H9 (cell line): Measurements from ENCODE around the gene RTL3. TPM values are rescaled to one million over a fixed set of nuclear protein-coding genes. Genes with fewer than 3 reads are reported as not detected.

ENCODE experiments used
- DNase-seq: peaks from one replicate; pipeline ENCODE4 v3.0.0-alpha.2; 2017
- H2AFZ ChIP-seq: one replicate; pipeline ENCODE4 v1.6.1; 2013; ENCODE audit warnings: mild to moderate bottlenecking, low read length, control low read depth, moderate library complexity
- H2AK5ac ChIP-seq: 2 replicates; pipeline ENCODE4 v1.6.1; 2013; ENCODE audit warnings: low read length, control low read depth, mixed read lengths; ENCODE audit not compliant: insufficient read length
- H2BK120ac ChIP-seq: one replicate; pipeline ENCODE4 v1.6.1; 2013; ENCODE audit warnings: low read depth, mild to moderate bottlenecking, low read length, control low read depth, inconsistent platforms; ENCODE audit not compliant: poor library complexity, severe bottlenecking
- H2BK12ac ChIP-seq: 2 replicates; pipeline ENCODE4 v1.6.1; 2013; ENCODE audit warnings: low read length, control low read depth, mixed read lengths, low read depth; ENCODE audit not compliant: insufficient read length
- H2BK15ac ChIP-seq: 2 replicates; pipeline ENCODE4 v1.6.1; 2013; ENCODE audit warnings: low read depth, low read length, control low read depth
- H2BK20ac ChIP-seq: one replicate; pipeline ENCODE4 v1.6.1; 2013; ENCODE audit warnings: low read depth, mild to moderate bottlenecking, low read length, control low read depth, inconsistent platforms; ENCODE audit not compliant: poor library complexity, severe bottlenecking
- H2BK5ac ChIP-seq: 2 replicates; pipeline ENCODE4 v1.6.1; 2013; ENCODE audit warnings: low read length, control low read depth, mixed read lengths; ENCODE audit not compliant: insufficient read length
- H3K14ac ChIP-seq: 2 replicates; pipeline ENCODE4 v1.6.1; 2013; ENCODE audit warnings: low read length, control low read depth; ENCODE audit not compliant: insufficient read depth
- H3K18ac ChIP-seq: 2 replicates; pipeline ENCODE4 v1.6.1; 2013; ENCODE audit warnings: low read depth, mild to moderate bottlenecking, mixed read lengths, low read length, control low read depth; ENCODE audit not compliant: insufficient read length
- H3K23ac ChIP-seq: 2 replicates; pipeline ENCODE4 v1.6.1; 2013; ENCODE audit warnings: low read length, control low read depth, mixed read lengths, low read depth; ENCODE audit not compliant: insufficient read length
- H3K23me2 ChIP-seq: 2 replicates; pipeline ENCODE4 v1.6.1; 2013; ENCODE audit warnings: low read depth, mild to moderate bottlenecking, mixed read lengths, low read length, control low read depth; ENCODE audit not compliant: insufficient read length, poor library complexity, severe bottlenecking
- H3K27ac ChIP-seq: 2 replicates; pipeline ENCODE4 v1.5.1; 2013; ENCODE audit warnings: low read length, control low read depth, mixed read lengths, low read depth; ENCODE audit not compliant: insufficient read length
- H3K27me3 ChIP-seq: 2 replicates; pipeline ENCODE4 v1.6.1; 2013; ENCODE audit warnings: low read length, control low read depth, inconsistent platforms; ENCODE audit not compliant: insufficient read depth
- H3K4ac ChIP-seq: 2 replicates; pipeline ENCODE4 v1.6.1; 2013; ENCODE audit warnings: low read depth, mild to moderate bottlenecking, control low read depth, inconsistent platforms, low read length, moderate library complexity
- H3K4me1 ChIP-seq: 2 replicates; pipeline ENCODE4 v1.6.1; 2013; ENCODE audit warnings: low read length, control low read depth, inconsistent platforms; ENCODE audit not compliant: insufficient read depth
- H3K4me2 ChIP-seq: 2 replicates; pipeline ENCODE4 v1.6.1; 2013; ENCODE audit warnings: low read length, control low read depth, mixed read lengths; ENCODE audit not compliant: insufficient read length, insufficient read depth
- H3K56ac ChIP-seq: 2 replicates; pipeline ENCODE4 v1.6.1; 2013; ENCODE audit warnings: low read depth, mild to moderate bottlenecking, mixed read lengths, low read length, control low read depth; ENCODE audit not compliant: insufficient read length
- H3K79me1 ChIP-seq: 2 replicates; pipeline ENCODE4 v1.6.1; 2013; ENCODE audit warnings: low read depth, mild to moderate bottlenecking, moderate library complexity, low read length, control low read depth, inconsistent platforms; ENCODE audit not compliant: insufficient read depth, poor library complexity, severe bottlenecking
- H3K79me2 ChIP-seq: 2 replicates; pipeline ENCODE4 v1.6.1; 2013; ENCODE audit warnings: low read length, control low read depth, inconsistent platforms; ENCODE audit not compliant: insufficient read depth
- H3K9ac ChIP-seq: 2 replicates; pipeline ENCODE4 v1.6.1; 2013; ENCODE audit warnings: low read length, control low read depth, mixed read lengths; ENCODE audit not compliant: insufficient read length; ENCODE audit errors: extremely low read depth
- H3K9me3 ChIP-seq: one replicate; pipeline ENCODE4 v1.6.1; 2013; ENCODE audit warnings: low read depth, low read length, inconsistent platforms; ENCODE audit not compliant: control insufficient read depth
- H3T11ph ChIP-seq: one replicate; pipeline ENCODE4 v1.6.1; 2013; ENCODE audit warnings: mild to moderate bottlenecking, low read length, control low read depth, inconsistent platforms
- H4K20me1 ChIP-seq: one replicate; pipeline ENCODE4 v1.6.1; 2013; ENCODE audit not compliant: control insufficient read depth, insufficient read length, insufficient read depth
- H4K5ac ChIP-seq: 2 replicates; pipeline ENCODE4 v1.6.1; 2013; ENCODE audit warnings: low read depth, mild to moderate bottlenecking, mixed read lengths, low read length, control low read depth; ENCODE audit not compliant: insufficient read length
- H4K8ac ChIP-seq: replicated peaks from 2 replicates; pipeline ENCODE4 v1.6.1; 2013; ENCODE audit warnings: low read length, control low read depth, mixed read lengths, low read depth; ENCODE audit not compliant: insufficient read length
- H4K91ac ChIP-seq: 2 replicates; pipeline ENCODE4 v1.6.1; 2013; ENCODE audit warnings: low read depth, mild to moderate bottlenecking, moderate library complexity, mixed read lengths, low read length, control low read depth; ENCODE audit not compliant: insufficient read length
- H3K27ac Mint-ChIP-seq, 3 experiments: 2 replicates in 2 of 3; 3 replicates in 1 of 3; pipeline ENCODE4 v1.8.0; 2020 to 2021; ENCODE audit warnings: mixed read lengths in 3 of 3, mild to moderate bottlenecking in 1 of 3, moderate library complexity in 1 of 3
- H3K27me3 Mint-ChIP-seq: 2 replicates; pipeline ENCODE4 v1.8.0; 2021; ENCODE audit warnings: low read depth, mild to moderate bottlenecking, moderate library complexity, mixed read lengths
- H3K36me3 Mint-ChIP-seq, 3 experiments: 2 replicates in 2 of 3; 3 replicates in 1 of 3; pipeline ENCODE4 v1.8.0; 2020 to 2021; ENCODE audit warnings: low read depth in 3 of 3, mixed read lengths in 3 of 3; ENCODE audit not compliant: insufficient read depth in 1 of 3
- H3K4me1 Mint-ChIP-seq, 2 experiments: 2 replicates each; pipeline ENCODE4 v1.8.0; 2020; ENCODE audit warnings: mixed read lengths in 2 of 2
- H3K4me3 Mint-ChIP-seq, 2 experiments: 2 replicates in 1 of 2; 3 replicates in 1 of 2; pipeline ENCODE4 v1.8.0; 2020 to 2021; ENCODE audit warnings: mild to moderate bottlenecking in 2 of 2, mixed read lengths in 2 of 2, moderate library complexity in 1 of 2
- H3K9me3 Mint-ChIP-seq, 2 experiments: 2 replicates in 1 of 2; 3 replicates in 1 of 2; pipeline ENCODE4 v1.8.0; 2020; ENCODE audit warnings: mild to moderate bottlenecking in 2 of 2, mixed read lengths in 2 of 2, moderate library complexity in 1 of 2
- CTCF ChIP-seq: fragments of 200-600 bp; sonication (generic); conservative IDR thresholded peaks from 3 replicates; pipeline ENCODE4 v1.8.0; 2021; ENCODE audit warnings: antibody characterized with exemption, mild to moderate bottlenecking
- WGBS: extraction: QIAGEN DNeasy Blood & Tissue Kit; methylation state at CpG from one replicate; pipeline ENCODE4 v1.1.7; 2013; ENCODE audit warnings: missing lambda C conversion rate, low lambda C conversion rate, mixed read lengths; ENCODE audit not compliant: insufficient read length; ENCODE audit errors: extremely low coverage; 5-methylcytosine and 5-hydroxymethylcytosine counted together
- total RNA-seq: library from RNA; stranded (reverse); gene quantifications from 2 replicates; pipeline ENCODE4 v1.2.1, GENCODE V29; 2021

The RTL3 gene
- total RNA-seq, 1 experiment from 2014 or later = not detected

- Mint-ChIP-seq H3K36me3 (no peaks in the 10 kb centered on the region; a peak in 2 of 7 replicates), H3K9me3 (peaks cover 59 to 69% of the 10 kb centered on the region in 2 experiments), H3K27ac (no peak overlapping the region), H3K27me3 (no peaks in the 10 kb centered on the region; the same call in 1 of the 2 replicates), H3K4me3 (no peak overlapping the region), H3K4me1 (no peaks in the 10 kb centered on the region)
- no peak for DNase-seq
- Histone ChIP-seq H4K8ac (no peak overlapping the region), H3K79me1 (no peaks in the 10 kb centered on the region), H2AK5ac (no peak overlapping the region), H2BK120ac (no peak overlapping the region), H3K23ac (no peak overlapping the region), H3K23me2 (no peaks in the 10 kb centered on the region), H2BK20ac (no peak overlapping the region), H3K27me3 (no peaks in the 10 kb centered on the region), H2BK5ac (no peak overlapping the region), H3K4me2 (no peak overlapping the region), H4K20me1 (no peaks in the 10 kb centered on the region), H3K4ac (no peak overlapping the region), H4K5ac (no peak overlapping the region), H3K9me3 (peaks cover 10% of the 10 kb centered on the region), H3K56ac (no peak overlapping the region), H2BK15ac (no peak overlapping the region), H3K14ac (no peak overlapping the region), H3K4me1 (no peaks in the 10 kb centered on the region), H3K9ac (no peak overlapping the region), H2BK12ac (no peak overlapping the region), H3K79me2 (no peaks in the 10 kb centered on the region), H3K27ac (no peak overlapping the region), H3T11ph (no peak overlapping the region), H3K18ac (no peak overlapping the region), H4K91ac (no peak overlapping the region), H2AFZ (no peak overlapping the region)
- no CpG with 5 or more reads among the region's 3 CpGs for WGBS
- no peak for TF ChIP-seq CTCF
Observed at GRCh38 chrX:78619834-78620233, 39.3 kb downstream of the RTL3 start.
